Pancreas (tissue), 10 donors: ENCODE results near the gene SLC22A4. TPM values are rescaled to one million over a fixed set of nuclear protein-coding genes. Genes with fewer than 3 reads are reported as not detected.

Experiments
- ATAC-seq, 4 donors: fragments of 200-7000 bp; cut with Tn5 transposase; one replicate each; pipeline versions ENCODE4 v1.8.0 to v1.9.1; 2020; ENCODE audit warnings: mild to moderate bottlenecking in 4 of 4, moderate library complexity in 4 of 4
- DNase-seq, 6 donors: peaks; one replicate each; pipeline ENCODE4 v3.0.0-alpha.2; 2020
- FAIRE-seq: peaks from 2 replicates; lab custom pipeline; 2012; peaks lifted over from hg19 to GRCh38; lab: Jason Lieb, UNC
- H3K27ac ChIP-seq, 4 donors: fragments of 200-600 bp; sonication (generic); 1 replicate in 3 of 4; 2 replicates in 1 of 4; pipeline versions ENCODE4 v1.5.0 to v1.8.0; 2020
- H3K27me3 ChIP-seq, 4 donors: fragments of 200-600 bp; one replicate each; pipeline ENCODE4 v1.8.0; 2021
- H3K36me3 ChIP-seq, 3 donors: fragments of 200-600 bp; sonication (generic) in 1 of 3; one replicate each; pipeline versions ENCODE4 v1.5.0 to v1.8.0; 2020 to 2021
- H3K4me1 ChIP-seq, 3 donors: fragments of 200-600 bp; one replicate each; pipeline ENCODE4 v1.8.0; 2021
- H3K4me3 ChIP-seq, 4 donors: fragments of 200-600 bp; sonication (generic) in 2 of 4; one replicate each; pipeline versions ENCODE4 v1.5.0 to v1.8.0; 2020 to 2021
- H3K9me3 ChIP-seq, 4 donors: fragments of 200-600 bp; one replicate each; pipeline ENCODE4 v1.8.0; 2021
- WGBS, 2 donors: extraction: QIAGEN DNeasy Blood & Tissue Kit; methylation state at CpG; one replicate each; pipeline ENCODE4 v1.1.7; 2013; 5-methylcytosine and 5-hydroxymethylcytosine counted together
- intact Hi-C, 3 donors: fragments of 100-400 bp; cut with DNase I; formaldehyde crosslinking; loops; one replicate each; pipeline versions ENCODE4 v1.11.1 to v1.14.2; 2022
- polyA plus RNA-seq, 2 donors: library from polyadenylated mRNA; stranded (reverse); fragments of 200-250 nt; gene quantifications; one replicate each; pipeline ENCODE4 v1.2.3, GENCODE V29; 2013
- total RNA-seq, 6 donors: library from RNA; stranded (reverse); fragmentation: NEBNext Ultra II Directional in 4 of 6; extraction: Animal tissue kit (Norgen Biotek cat#: 25700) in 4 of 6; gene quantifications; one replicate each; pipeline versions ENCODE4 v1.2.1 to v1.2.4, GENCODE V29; 2021 to 2023
- TF ChIP-seq, protein P1 (sequence below), 4 donors: fragments of 200-600 bp; sonication (generic) in 3 of 4; IDR thresholded peaks; one replicate each; pipeline versions ENCODE4 v1.5.0 to v1.8.0; 2021; ENCODE audit warnings: antibody characterized with exemption in 4 of 4
- donor health status: healthy with polysubstance abuse.
- donor health status: DM: no; HTN: no; CAD: no; lungs with moderate emphysema.
- donor health status: DM: no; HTN: no; CAD: no.
- donor health status: control.
- donor health status: control.
- donor health status: Bipolar disorder and iron deficiency.
- donor health status: DM: yes; HTN: yes; CAD: no.
- donor health status: DM: no; HTN: no; CAD: no.
- donor health status: DM: no; HTN: no; CAD: no.
- donor health status: DM: yes; HTN: yes; CAD: no.

The SLC22A4 gene
- total and polyA plus RNA-seq, 8 donors = 0.08 to 0.92 (median 0.33) TPM

DNA sequence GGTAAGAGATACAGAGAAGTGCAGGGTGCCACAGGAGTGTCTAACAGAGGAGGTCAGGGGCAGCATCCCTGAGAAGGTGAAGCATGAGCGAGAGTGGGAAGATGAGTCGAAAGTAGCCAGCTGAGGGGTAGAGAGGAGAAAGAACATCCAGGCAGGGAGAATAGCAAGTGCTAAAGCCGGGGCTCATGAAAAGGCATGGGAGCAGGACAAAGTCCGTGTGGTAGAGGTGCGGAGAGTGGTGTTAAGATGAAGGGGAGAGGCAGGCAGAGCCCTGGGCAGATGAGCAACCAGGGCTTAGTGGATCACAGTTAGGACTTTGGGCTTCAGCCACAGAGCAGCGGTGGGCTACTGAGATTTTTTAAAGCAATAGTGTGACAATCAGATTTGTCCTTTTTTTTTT, 85.9 kb downstream of the SLC22A4 start:
- Histone ChIP-seq H3K4me1 (no peaks in the 10 kb centered on the region), H3K4me3 (no peak overlapping the region), H3K27ac (no peak overlapping the region), H3K27me3 (no peaks in the 10 kb centered on the region), H3K36me3 (peaks cover 0 to 27% (median 0%) of the 10 kb centered on the region in 3 donors), H3K9me3 (no peaks in the 10 kb centered on the region)
- ATAC-seq (no peak), FAIRE-seq (no peak), DNase-seq (no peak)
- intact Hi-C loops = loop anchor here in 1 of 3 donors (10.0 kb wide), 1 partner anchor 125 kb away; no protein-coding TSS in a partner anchor
- TF ChIP-seq, protein P1, sequence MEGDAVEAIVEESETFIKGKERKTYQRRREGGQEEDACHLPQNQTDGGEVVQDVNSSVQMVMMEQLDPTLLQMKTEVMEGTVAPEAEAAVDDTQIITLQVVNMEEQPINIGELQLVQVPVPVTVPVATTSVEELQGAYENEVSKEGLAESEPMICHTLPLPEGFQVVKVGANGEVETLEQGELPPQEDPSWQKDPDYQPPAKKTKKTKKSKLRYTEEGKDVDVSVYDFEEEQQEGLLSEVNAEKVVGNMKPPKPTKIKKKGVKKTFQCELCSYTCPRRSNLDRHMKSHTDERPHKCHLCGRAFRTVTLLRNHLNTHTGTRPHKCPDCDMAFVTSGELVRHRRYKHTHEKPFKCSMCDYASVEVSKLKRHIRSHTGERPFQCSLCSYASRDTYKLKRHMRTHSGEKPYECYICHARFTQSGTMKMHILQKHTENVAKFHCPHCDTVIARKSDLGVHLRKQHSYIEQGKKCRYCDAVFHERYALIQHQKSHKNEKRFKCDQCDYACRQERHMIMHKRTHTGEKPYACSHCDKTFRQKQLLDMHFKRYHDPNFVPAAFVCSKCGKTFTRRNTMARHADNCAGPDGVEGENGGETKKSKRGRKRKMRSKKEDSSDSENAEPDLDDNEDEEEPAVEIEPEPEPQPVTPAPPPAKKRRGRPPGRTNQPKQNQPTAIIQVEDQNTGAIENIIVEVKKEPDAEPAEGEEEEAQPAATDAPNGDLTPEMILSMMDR (IDR thresholded peaks at IDR 0.05) = no peak
- WGBS, 2 donors = 88 to 90% methylated on average over 6 of the region's 6 CpGs

GRCh38 chr5:132380741-132381140, 86.5 kb downstream of the SLC22A4 start:
- intact Hi-C loops = loop anchor here in 1 of 3 donors (10.0 kb wide), 1 partner anchor 124 kb away; no protein-coding TSS in a partner anchor

GRCh38 chr5:132381614-132382013, 87.4 kb downstream of the SLC22A4 start:
- WGBS, 2 donors = 68 to 89% methylated on average over 1 of the region's 1 CpG
- TF ChIP-seq, protein P1 (IDR thresholded peaks at IDR 0.05) = no peak
- no peak overlapping the region for H3K27ac ChIP-seq
- no peak overlapping the region for H3K4me3 ChIP-seq
- intact Hi-C loops = loop anchor here in 2 of 3 donors (2.0 to 10.0 kb wide), 2 partner anchors 119 to 123 kb away; no protein-coding TSS in a partner anchor
- DNase-seq (no peak), FAIRE-seq (no peak), ATAC-seq (no peak)
- peaks cover 0 to 4% (median 3%) of the 10 kb centered on the region in 3 donors for H3K4me1 ChIP-seq
- no peaks in the 10 kb centered on the region for H3K27me3 ChIP-seq
- H3K9me3 ChIP-seq = no peaks in the 10 kb centered on the region
- peaks cover 0 to 27% (median 0%) of the 10 kb centered on the region in 3 donors for H3K36me3 ChIP-seq

More at GRCh38 chr5:132380741-132381140, 86.5 kb downstream of the SLC22A4 start:
- ATAC-seq (no peak), DNase-seq (no peak), FAIRE-seq (no peak)
- Histone ChIP-seq H3K27me3 (no peaks in the 10 kb centered on the region), H3K4me1 (peaks cover 0 to 4% (median 3%) of the 10 kb centered on the region in 3 donors), H3K36me3 (peaks cover 0 to 27% (median 0%) of the 10 kb centered on the region in 3 donors), H3K4me3 (no peak overlapping the region), H3K27ac (no peak overlapping the region), H3K9me3 (no peaks in the 10 kb centered on the region)
- WGBS, 2 donors = 81 to 86% methylated on average over 2 of the region's 2 CpGs
- TF ChIP-seq, protein P1 (IDR thresholded peaks at IDR 0.05) = no peak

DNA sequence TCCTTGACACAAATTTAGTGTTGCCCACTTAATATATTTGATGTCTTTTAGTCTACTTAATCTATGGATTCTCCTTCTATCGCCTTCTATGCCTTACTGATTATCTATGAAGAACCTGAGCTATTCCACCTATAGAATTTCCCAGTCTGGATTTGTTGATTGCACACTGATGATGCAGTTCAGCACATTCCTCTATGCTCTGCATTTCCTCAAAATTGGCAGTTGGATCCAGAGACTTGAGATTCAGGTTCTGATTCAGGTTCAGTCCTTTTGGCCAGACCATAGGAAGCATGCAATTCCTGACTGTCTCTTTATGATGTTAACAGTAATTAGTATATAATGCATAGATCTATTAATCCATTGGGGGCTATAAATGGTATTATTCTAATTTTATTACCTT, 89.1 kb downstream of the SLC22A4 start:
- Histone ChIP-seq H3K27me3 (no peaks in the 10 kb centered on the region), H3K9me3 (no peaks in the 10 kb centered on the region), H3K27ac (no peak overlapping the region), H3K36me3 (peaks cover 0 to 27% (median 0%) of the 10 kb centered on the region in 3 donors), H3K4me1 (peaks cover 0 to 20% (median 4%) of the 10 kb centered on the region in 3 donors), H3K4me3 (no peak overlapping the region)
- WGBS, 2 donors = 67 to 95% methylated on average over 1 of the region's 1 CpG
- FAIRE-seq (no peak), ATAC-seq (no peak), DNase-seq (no peak)
- TF ChIP-seq, protein P1 (IDR thresholded peaks at IDR 0.05) = no peak
- intact Hi-C loops = loop anchor here in 2 of 3 donors (2.0 to 10.0 kb wide), 2 partner anchors 118 to 122 kb away; no protein-coding TSS in a partner anchor

DNA sequence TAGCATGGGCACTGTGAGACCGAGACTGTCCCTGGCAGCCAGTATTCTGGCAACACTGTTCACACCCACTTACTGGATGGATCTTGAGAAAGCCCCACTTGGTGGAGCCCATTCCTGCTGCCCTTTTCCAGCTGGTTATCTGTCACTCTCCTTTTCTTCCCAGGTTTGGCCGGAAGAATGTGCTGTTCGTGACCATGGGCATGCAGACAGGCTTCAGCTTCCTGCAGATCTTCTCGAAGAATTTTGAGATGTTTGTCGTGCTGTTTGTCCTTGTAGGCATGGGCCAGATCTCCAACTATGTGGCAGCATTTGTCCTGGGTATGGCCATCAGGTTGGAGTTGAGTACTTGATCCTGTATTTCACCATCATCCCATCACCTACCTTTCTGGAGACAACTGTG, 89.8 kb downstream of the SLC22A4 start:
- no peak for ATAC-seq

More for the DNA sequence above, 89.8 kb downstream of the SLC22A4 start:
- no peak overlapping the region for H3K27ac ChIP-seq
- H3K27me3 ChIP-seq = no peaks in the 10 kb centered on the region
- FAIRE-seq (no peak), DNase-seq (no peak)
- H3K4me3 ChIP-seq = no peak overlapping the region
- peaks cover 0 to 27% (median 6%) of the 10 kb centered on the region in 3 donors for H3K4me1 ChIP-seq
- H3K36me3 ChIP-seq = peaks cover 0 to 20% (median 0%) of the 10 kb centered on the region in 3 donors
- TF ChIP-seq, protein P1 (IDR thresholded peaks at IDR 0.05) = no peak
- intact Hi-C loops = loop anchor here in 2 of 3 donors (2.0 to 10.0 kb wide), 2 partner anchors 117 to 121 kb away; no protein-coding TSS in a partner anchor
- 81 to 93% methylated on average over 5 of the region's 5 CpGs for WGBS, 2 donors
- H3K9me3 ChIP-seq = no peaks in the 10 kb centered on the region
